Measurements from ENCODE around the gene DCAKD. TPM values are rescaled to one million over a fixed set of nuclear protein-coding genes. Genes with fewer than 3 reads are reported as not detected.

Gene DCAKD
- total RNA-seq, 1 donor from 2014 or later: 38.3 TPM

- DNase-seq (ENCODE audit: low spot score): no peak
Measured at GRCh38 chr17:45004388-45004787, 47.0 kb downstream of the DCAKD start.

- no peak for DNase-seq (ENCODE audit: low spot score)
Measured at GRCh38 chr17:45003877-45004276, 47.6 kb downstream of the DCAKD start.

- no peak for DNase-seq (ENCODE audit: low spot score)
Measured at GRCh38 chr17:45001310-45001709, 50.1 kb downstream of the DCAKD start.

- no peak for DNase-seq (ENCODE audit: low spot score)
Measured at GRCh38 chr17:44999433-44999832, 52.0 kb downstream of the DCAKD start.

- DNase-seq (ENCODE audit: low spot score): no peak
Measured at GRCh38 chr17:44998646-44999045, 52.8 kb downstream of the DCAKD start.

GRCh38 chr17:44997733-44998520 is 53.5 kb downstream of the DCAKD start:
- DNase-seq (ENCODE audit: low spot score): no peak

- no peak for DNase-seq (ENCODE audit: low spot score)
Measured at GRCh38 chr17:44996304-44996703, 55.1 kb downstream of the DCAKD start.

GRCh38 chr17:44995436-44996001 is 55.9 kb downstream of the DCAKD start:
- DNase-seq (ENCODE audit: low spot score): no peak

GRCh38 chr17:44992242-44992939 is 59.0 kb downstream of the DCAKD start:
- DNase-seq (ENCODE audit: low spot score): no peak

GRCh38 chr17:44990994-44991393 is 60.4 kb downstream of the DCAKD start:
- DNase-seq (ENCODE audit: low spot score): no peak

GRCh38 chr17:44989552-44990138 is 61.8 kb downstream of the DCAKD start:
- DNase-seq (ENCODE audit: low spot score): no peak

GRCh38 chr17:44988044-44988942 is 63.1 kb downstream of the DCAKD start:
- DNase-seq (ENCODE audit: low spot score): peak; percentile 74

- DNase-seq (ENCODE audit: low spot score): no peak
Measured at GRCh38 chr17:44983563-44983962, 67.9 kb downstream of the DCAKD start.

- DNase-seq (ENCODE audit: low spot score): no peak
Measured at GRCh38 chr17:44982113-44982702, 69.2 kb downstream of the DCAKD start.

GRCh38 chr17:44981221-44981968 is 70.0 kb downstream of the DCAKD start:
- DNase-seq (ENCODE audit: low spot score): peak; percentile 50

GRCh38 chr17:44979426-44979995 is 71.9 kb downstream of the DCAKD start:
- peak; percentile 57 for DNase-seq (ENCODE audit: low spot score)

- no peak for DNase-seq (ENCODE audit: low spot score)
Measured at GRCh38 chr17:44978807-44979206, 72.6 kb downstream of the DCAKD start.

- DNase-seq (ENCODE audit: low spot score): no peak
Measured at GRCh38 chr17:44977814-44978550, 73.5 kb downstream of the DCAKD start.

- no peak for DNase-seq (ENCODE audit: low spot score)
Measured at GRCh38 chr17:44977065-44977464, 74.4 kb downstream of the DCAKD start.

Data from mucosa of gallbladder (tissue), 1 donor.